ENCODE results near the gene NRP1.

Gene NRP1

GRCh38 chr10:33290321-33291052 lies 44.0 kb downstream of the NRP1 start:
- no peak for DNase-seq (ENCODE audit: low read depth)

- no peak for DNase-seq (ENCODE audit: low read depth)
Measured at GRCh38 chr10:33289776-33290175, 44.7 kb downstream of the NRP1 start.

- no peak for DNase-seq (ENCODE audit: low read depth)
Measured at GRCh38 chr10:33288127-33288526, 46.3 kb downstream of the NRP1 start.

- no peak for DNase-seq (ENCODE audit: low read depth)
Measured at GRCh38 chr10:33287112-33287511, 47.4 kb downstream of the NRP1 start.

GRCh38 chr10:33286157-33286934 lies 48.1 kb downstream of the NRP1 start:
- no peak for DNase-seq (ENCODE audit: low read depth)

GRCh38 chr10:33284945-33285344 lies 49.5 kb downstream of the NRP1 start:
- DNase-seq (ENCODE audit: low read depth) = no peak

GRCh38 chr10:33279811-33280602 lies 54.5 kb downstream of the NRP1 start:
- DNase-seq (ENCODE audit: low read depth) = peak; percentile 74

GRCh38 chr10:33279276-33279675 lies 55.2 kb downstream of the NRP1 start:
- DNase-seq (ENCODE audit: low read depth) = peak; percentile 60

- no peak for DNase-seq (ENCODE audit: low read depth)
Measured at GRCh38 chr10:33278198-33278597, 56.3 kb downstream of the NRP1 start.

GRCh38 chr10:33277135-33277536 lies 57.3 kb downstream of the NRP1 start:
- no peak for DNase-seq (ENCODE audit: low read depth)

GRCh38 chr10:33276282-33276923 lies 58.1 kb downstream of the NRP1 start:
- no peak for DNase-seq (ENCODE audit: low read depth)

GRCh38 chr10:33274096-33274785 lies 60.2 kb downstream of the NRP1 start:
- DNase-seq (ENCODE audit: low read depth) = no peak

GRCh38 chr10:33273295-33274002 lies 61.0 kb downstream of the NRP1 start:
- peak; percentile 98 for DNase-seq (ENCODE audit: low read depth)

- no peak for DNase-seq (ENCODE audit: low read depth)
Measured at GRCh38 chr10:33272635-33273034, 61.8 kb downstream of the NRP1 start.

- peak; percentile 67 for DNase-seq (ENCODE audit: low read depth)
Measured at GRCh38 chr10:33271969-33272583, 62.4 kb downstream of the NRP1 start.

GRCh38 chr10:33270971-33271370 lies 63.5 kb downstream of the NRP1 start:
- no peak for DNase-seq (ENCODE audit: low read depth)

- DNase-seq (ENCODE audit: low read depth) = no peak
Measured at GRCh38 chr10:33267708-33268107, 66.8 kb downstream of the NRP1 start.

GRCh38 chr10:33265621-33266020 lies 68.8 kb downstream of the NRP1 start:
- no peak for DNase-seq (ENCODE audit: low read depth)

GRCh38 chr10:33263453-33263852 lies 71.0 kb downstream of the NRP1 start:
- DNase-seq (ENCODE audit: low read depth) = no peak

- DNase-seq (ENCODE audit: low read depth) = no peak
Measured at GRCh38 chr10:33262871-33263270, 71.6 kb downstream of the NRP1 start.

Data from GM04504 (cell line).